ENCODE data around the gene TANGO6. TPM values are rescaled to one million over a fixed set of nuclear protein-coding genes. Genes with fewer than 3 reads are reported as not detected.

TANGO6 gene
- 5.6 to 7.4 TPM (median 6.8 TPM) in 5 replicates for total RNA-seq (2022; extraction: Qiagen RNA extraction; ENCODE audit: low read depth)

GRCh38 chr16:68843482-68844210, at the start of gene TANGO6:
TSS of gene TANGO6 (plus strand) at chr16:68843531. CDS start at chr16:68843618, 87 bp downstream.

DNA sequence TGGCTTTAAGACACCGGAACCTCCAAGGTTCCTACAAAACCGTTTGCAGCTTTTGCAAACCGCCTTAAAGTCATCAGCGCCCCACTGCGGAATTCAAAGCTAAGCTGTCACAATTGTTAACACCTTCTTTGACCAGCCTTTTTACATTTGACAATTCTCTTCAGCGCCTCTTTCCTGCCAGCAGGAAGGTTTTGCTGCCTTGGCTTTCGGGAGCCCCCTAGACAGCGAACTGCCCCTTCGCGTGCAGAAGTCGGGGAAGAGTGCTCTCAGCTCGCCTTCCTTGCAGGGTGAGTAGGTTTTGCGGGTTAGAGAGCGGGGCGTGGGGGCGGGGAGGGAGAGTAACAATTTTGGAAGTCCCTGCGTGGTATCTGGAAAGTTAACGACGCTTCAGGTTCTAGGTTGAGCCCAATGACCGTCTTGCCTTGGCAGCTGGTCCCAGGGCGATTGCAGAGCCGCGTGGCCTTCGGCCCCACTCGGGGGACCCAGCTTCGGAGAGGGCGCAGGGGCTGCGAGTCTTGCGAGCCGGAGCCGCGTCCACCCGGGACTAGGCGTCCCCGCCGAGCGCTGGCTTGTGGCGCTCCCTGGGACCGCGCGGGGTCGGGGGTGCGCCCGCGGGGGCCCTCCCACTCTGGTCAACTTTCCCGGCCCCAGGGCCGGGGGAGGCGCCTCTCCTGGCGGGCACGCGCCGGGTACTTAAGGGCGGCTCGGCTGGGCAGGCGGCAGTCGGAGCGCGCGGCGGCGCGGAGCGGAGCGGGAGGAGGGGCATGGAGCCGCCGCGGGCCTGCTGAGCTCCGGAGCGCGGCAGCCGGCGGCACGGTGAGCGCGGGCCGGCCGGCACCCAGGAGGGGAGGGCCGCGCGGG, 262.4 kb downstream of the TANGO6 start, which contains the start of gene HAS3:
HAS3 (plus strand) TSS at position 153 of the 861 bp plus-strand sequence. CDS start 3,743 bp downstream, outside the sequence.

DNA sequence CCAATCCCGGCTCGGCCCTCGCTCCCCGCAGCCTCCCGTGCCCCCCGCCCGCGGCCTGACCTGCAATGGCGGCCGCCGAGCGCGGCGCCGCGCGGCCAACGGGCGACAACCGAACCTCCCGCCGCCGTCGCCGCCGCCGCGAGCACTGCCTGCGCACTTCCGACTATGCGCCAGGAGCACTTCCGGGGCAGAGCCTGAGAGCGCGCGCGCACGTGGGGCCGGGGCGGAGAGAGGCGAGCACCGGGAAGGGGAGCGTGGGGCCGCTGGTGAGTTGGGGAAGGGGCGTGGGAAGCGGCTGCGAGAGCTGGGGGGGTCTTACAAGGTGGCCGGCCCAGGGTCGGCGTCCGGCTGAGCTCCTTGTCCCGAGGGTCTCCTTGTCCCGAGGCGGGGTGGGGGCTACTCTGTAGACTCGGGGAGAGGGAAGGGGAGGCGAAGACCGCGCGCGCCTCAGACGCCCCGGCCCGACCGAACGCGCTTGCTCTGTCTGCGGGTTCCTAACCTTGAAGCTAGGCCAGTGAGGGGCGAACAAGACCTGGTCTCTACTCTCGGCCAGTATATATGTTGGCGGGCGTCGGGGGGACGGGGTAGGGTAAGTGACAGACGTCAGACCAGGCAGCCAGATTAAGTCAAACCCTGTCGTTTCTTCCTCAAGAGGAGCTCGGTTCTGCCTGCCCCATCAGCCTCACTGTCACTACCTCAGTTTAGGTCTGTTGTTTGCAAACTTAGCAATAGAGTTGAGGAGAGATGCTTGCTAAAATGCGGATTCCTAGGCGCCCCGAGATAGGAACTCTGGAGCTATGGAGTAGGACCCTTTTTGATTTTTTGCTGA, 289.3 kb downstream of the TANGO6 start, which contains the start of the genes CHTF8 and UTP4:
CHTF8 (minus strand) TSS at position 165 of the 829 bp plus-strand sequence. CDS start 11,130 bp downstream, outside the sequence.
UTP4 (plus strand) TSS at position 226 of the 829 bp plus-strand sequence. CDS start 811 bp downstream, outside the sequence.

Other genes with a start within 250 kb of the TANGO6 start
- gene CDH3, start 198.2 kb upstream of the TANGO6 start, total RNA-seq (2022; extraction: Qiagen RNA extraction; ENCODE audit: low read depth): 0.17 to 0.45 TPM (median 0.29 TPM) in 5 replicates
- 3.7 to 4.7 TPM (median 4.4 TPM) in 5 replicates for gene CDH1, start 106.2 kb upstream of the TANGO6 start, total RNA-seq (2022; extraction: Qiagen RNA extraction; ENCODE audit: low read depth)